KMS-11 (cell line): ENCODE results near the gene RBM28.

Experiments used
- H2AFZ ChIP-seq: fragments of 200-600 bp; sonication (generic); 2 replicates; pipeline ENCODE4 v1.6.1; 2016; ENCODE audit warnings: antibody characterized with exemption, mixed run types, low read depth
- H3K27ac ChIP-seq: fragments of 200-600 bp; sonication (generic); 2 replicates; pipeline ENCODE4 v1.6.1; 2016; ENCODE audit warnings: mild to moderate bottlenecking, mixed run types
- H3K27me3 ChIP-seq: fragments of 200-600 bp; sonication (generic); 2 replicates; pipeline ENCODE4 v1.6.1; 2017; ENCODE audit warnings: mild to moderate bottlenecking, low read depth, mixed run types, moderate library complexity; ENCODE audit not compliant: insufficient read depth
- H3K36me3 ChIP-seq: fragments of 200-600 bp; sonication (generic); 2 replicates; pipeline ENCODE4 v1.6.1; 2017; ENCODE audit warnings: mild to moderate bottlenecking, mixed run types; ENCODE audit not compliant: insufficient read depth
- H3K4me1 ChIP-seq: fragments of 200-600 bp; sonication (generic); 2 replicates; pipeline ENCODE4 v1.6.1; 2016; ENCODE audit warnings: mild to moderate bottlenecking, low read depth, mixed run types; ENCODE audit not compliant: poor library complexity, severe bottlenecking
- H3K4me2 ChIP-seq: fragments of 200-600 bp; sonication (generic); 2 replicates; pipeline ENCODE4 v1.7.0; 2016; ENCODE audit warnings: mild to moderate bottlenecking, mixed run types
- H3K4me3 ChIP-seq: fragments of 200-600 bp; sonication (generic); IDR thresholded peaks from 2 replicates; pipeline ENCODE4 v1.6.1; 2017; ENCODE audit warnings: low read depth, low read length, mixed read lengths; ENCODE audit not compliant: insufficient read depth
- H3K79me2 ChIP-seq: fragments of 200-600 bp; sonication (generic); 2 replicates; pipeline ENCODE4 v1.6.1; 2016; ENCODE audit warnings: low read depth, mixed run types; ENCODE audit not compliant: insufficient read depth
- H3K9ac ChIP-seq: fragments of 200-600 bp; sonication (generic); 2 replicates; pipeline ENCODE4 v1.6.1; 2016; ENCODE audit warnings: mild to moderate bottlenecking, mixed run types
- H4K20me1 ChIP-seq: fragments of 200-600 bp; sonication (generic); 2 replicates; pipeline ENCODE4 v1.6.1; 2016; ENCODE audit warnings: mild to moderate bottlenecking, mixed run types; ENCODE audit not compliant: insufficient read depth
- TF ChIP-seq, protein P1 (sequence below): fragments of 200-600 bp; sonication (generic); conservative IDR thresholded peaks from 2 replicates; pipeline ENCODE4 v1.6.1; 2017; ENCODE audit warnings: low read depth, mild to moderate bottlenecking, antibody characterized with exemption, low read length, moderate library complexity, mixed read lengths

The RBM28 gene

DNA sequence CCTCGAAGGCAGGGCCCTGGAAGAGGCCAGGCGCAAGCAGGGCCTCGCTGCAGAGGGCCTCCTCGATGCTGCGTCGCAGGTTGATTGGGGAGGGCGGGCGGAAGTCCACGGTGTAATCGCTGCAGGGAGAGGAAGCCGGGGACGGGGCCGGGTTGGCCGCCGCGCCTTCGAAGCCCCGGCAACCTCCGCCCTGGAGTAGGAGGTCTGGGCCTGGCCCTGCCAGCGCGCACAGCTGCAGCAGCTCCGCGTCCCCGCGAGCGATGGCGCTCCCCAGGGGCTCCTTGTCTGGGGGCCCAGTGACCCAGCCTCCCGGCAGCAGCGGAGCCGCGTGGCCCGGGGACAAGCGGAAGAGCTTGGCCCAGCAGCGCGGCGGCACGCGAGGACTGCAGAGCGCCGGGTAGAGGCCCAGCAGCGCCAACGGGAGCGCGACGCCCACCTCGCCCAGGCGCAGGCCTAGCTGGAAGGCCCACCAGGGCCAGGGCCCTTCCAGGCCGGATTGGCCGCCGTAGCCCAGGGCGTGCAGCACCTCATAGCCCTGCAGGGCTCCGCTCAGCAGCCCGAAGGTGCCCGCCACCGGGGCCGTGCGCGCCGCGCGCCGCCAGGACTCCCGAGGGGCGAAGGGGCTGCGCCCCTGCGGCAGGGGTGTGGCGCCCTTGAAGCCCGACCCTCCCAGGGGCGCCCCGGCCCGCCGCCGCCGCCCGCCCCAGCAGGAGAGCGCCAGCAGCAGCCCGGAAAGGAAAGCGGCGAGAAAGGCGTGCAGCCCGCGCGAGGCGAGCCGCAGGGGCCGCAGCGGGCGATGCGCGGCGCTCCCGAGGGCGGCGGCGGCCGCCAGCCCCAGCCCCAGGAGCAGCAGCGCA, 7.8 kb upstream of the RBM28 start:
- no peak overlapping the region for H2AFZ ChIP-seq
- H4K20me1 ChIP-seq: no peaks in the 10 kb centered on the region
- H3K4me2 ChIP-seq: no peak overlapping the region
- no peak overlapping the region for H3K27ac ChIP-seq
- no peak overlapping the region for H3K9ac ChIP-seq
- TF ChIP-seq, protein P1, sequence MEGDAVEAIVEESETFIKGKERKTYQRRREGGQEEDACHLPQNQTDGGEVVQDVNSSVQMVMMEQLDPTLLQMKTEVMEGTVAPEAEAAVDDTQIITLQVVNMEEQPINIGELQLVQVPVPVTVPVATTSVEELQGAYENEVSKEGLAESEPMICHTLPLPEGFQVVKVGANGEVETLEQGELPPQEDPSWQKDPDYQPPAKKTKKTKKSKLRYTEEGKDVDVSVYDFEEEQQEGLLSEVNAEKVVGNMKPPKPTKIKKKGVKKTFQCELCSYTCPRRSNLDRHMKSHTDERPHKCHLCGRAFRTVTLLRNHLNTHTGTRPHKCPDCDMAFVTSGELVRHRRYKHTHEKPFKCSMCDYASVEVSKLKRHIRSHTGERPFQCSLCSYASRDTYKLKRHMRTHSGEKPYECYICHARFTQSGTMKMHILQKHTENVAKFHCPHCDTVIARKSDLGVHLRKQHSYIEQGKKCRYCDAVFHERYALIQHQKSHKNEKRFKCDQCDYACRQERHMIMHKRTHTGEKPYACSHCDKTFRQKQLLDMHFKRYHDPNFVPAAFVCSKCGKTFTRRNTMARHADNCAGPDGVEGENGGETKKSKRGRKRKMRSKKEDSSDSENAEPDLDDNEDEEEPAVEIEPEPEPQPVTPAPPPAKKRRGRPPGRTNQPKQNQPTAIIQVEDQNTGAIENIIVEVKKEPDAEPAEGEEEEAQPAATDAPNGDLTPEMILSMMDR: no peak
- peaks cover 12% of the 10 kb centered on the region for H3K4me1 ChIP-seq
- no peaks in the 10 kb centered on the region for H3K36me3 ChIP-seq
- H3K27me3 ChIP-seq: peaks cover 5% of the 10 kb centered on the region; the same call in 1 of the 2 replicates
- H3K79me2 ChIP-seq: no peaks in the 10 kb centered on the region
- no peak overlapping the region for H3K4me3 ChIP-seq

DNA sequence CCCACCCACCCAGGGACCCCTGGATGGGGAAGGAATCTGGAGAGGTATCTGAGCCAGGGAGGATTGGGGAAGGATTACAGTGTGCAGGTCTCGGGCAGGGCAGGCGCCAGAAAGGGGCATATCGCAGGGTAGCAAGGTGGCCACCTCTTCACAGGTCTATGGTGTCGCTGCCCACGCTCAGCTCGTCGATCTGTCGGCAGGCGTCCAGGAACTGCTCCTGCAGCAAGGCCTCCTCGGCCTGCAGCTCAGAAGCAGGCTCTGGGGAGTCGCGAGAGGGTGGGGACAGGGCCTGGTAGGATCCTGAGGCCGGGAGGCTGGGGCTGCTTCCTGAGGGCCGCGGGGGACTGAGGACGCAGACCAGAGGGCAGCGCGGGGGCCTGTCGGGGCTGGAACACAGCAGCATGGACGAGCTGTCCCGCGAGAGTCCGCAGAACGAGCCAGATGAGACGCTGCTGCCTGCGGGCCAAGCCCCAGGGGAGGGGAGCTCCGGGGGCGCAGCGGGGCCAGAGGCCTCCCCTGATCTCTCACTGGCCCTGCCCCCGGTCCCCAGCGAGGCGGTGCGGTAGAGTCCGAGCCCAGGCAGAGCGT, 7.1 kb upstream of the RBM28 start:
- H3K4me2 ChIP-seq: no peak overlapping the region
- H3K27me3 ChIP-seq: peaks cover 5% of the 10 kb centered on the region; the same call in 1 of the 2 replicates
- no peaks in the 10 kb centered on the region for H3K79me2 ChIP-seq
- H2AFZ ChIP-seq: no peak overlapping the region
- H3K4me3 ChIP-seq: no peak overlapping the region
- no peaks in the 10 kb centered on the region for H3K36me3 ChIP-seq
- H4K20me1 ChIP-seq: no peaks in the 10 kb centered on the region
- TF ChIP-seq, protein P1: no peak
- H3K27ac ChIP-seq: no peak overlapping the region
- peaks cover 12% of the 10 kb centered on the region for H3K4me1 ChIP-seq
- H3K9ac ChIP-seq: no peak overlapping the region

DNA sequence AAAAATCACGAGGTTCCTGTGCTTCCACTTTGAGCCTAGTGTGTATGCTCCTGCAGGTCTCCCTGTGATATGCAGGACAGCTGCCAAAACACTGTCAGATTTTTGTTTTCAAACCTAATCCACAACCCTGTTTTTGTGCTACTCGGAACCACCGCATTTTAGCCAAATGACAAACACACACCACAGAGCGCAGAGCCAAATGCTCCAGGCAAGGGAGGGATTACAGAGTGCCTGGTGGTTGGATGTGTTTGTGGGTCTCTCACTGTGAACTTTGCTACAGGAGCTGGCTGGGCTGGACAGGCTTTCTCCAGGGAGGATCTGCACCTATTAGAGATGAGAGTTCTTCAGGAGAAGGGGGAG, 5.7 kb upstream of the RBM28 start:
- H3K79me2 ChIP-seq: no peaks in the 10 kb centered on the region

DNA sequence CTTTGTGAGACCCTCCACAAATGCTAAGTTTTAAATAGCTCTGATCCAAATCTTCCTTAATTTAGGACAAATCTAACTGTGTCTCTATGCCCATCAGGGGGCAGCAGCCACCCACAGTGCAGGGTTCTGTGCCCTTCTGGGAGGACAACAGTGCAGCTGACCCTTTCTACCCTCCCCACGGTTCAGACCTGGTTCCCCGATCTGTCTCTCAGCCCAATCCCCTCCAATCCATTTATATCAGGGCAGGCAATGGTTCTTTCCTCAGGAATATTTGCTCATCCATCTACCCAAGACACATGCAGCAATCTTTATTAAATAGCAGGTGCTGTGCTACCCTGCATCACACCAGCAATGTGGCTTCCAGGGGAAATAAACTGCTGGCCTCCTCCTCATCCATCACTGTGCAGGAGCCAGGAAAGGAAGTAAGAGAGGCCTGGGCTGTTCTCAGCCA, 4.0 kb upstream of the RBM28 start:
- TF ChIP-seq, protein P1: peak; percentile 97
- no peaks in the 10 kb centered on the region for H3K27me3 ChIP-seq

More for the DNA sequence above, 5.7 kb upstream of the RBM28 start:
- TF ChIP-seq, protein P1: no peak
- Histone ChIP-seq H3K36me3 (no peaks in the 10 kb centered on the region), H3K27ac (no peak overlapping the region), H3K4me2 (no peak overlapping the region), H2AFZ (no peak overlapping the region), H3K4me3 (no peak overlapping the region), H3K4me1 (peaks cover 12% of the 10 kb centered on the region), H3K9ac (no peak overlapping the region), H3K27me3 (peaks cover 5% of the 10 kb centered on the region; the same call in 1 of the 2 replicates), H4K20me1 (no peaks in the 10 kb centered on the region)

More for the DNA sequence above, 4.0 kb upstream of the RBM28 start:
- Histone ChIP-seq H2AFZ (no peak overlapping the region; the same call in 1 of the 2 replicates), H3K4me2 (no peak overlapping the region), H3K27ac (no peak overlapping the region), H4K20me1 (no peaks in the 10 kb centered on the region), H3K4me1 (peaks cover 20% of the 10 kb centered on the region), H3K79me2 (peaks cover 9% of the 10 kb centered on the region), H3K9ac (no peak overlapping the region), H3K4me3 (no peak overlapping the region), H3K36me3 (no peaks in the 10 kb centered on the region)
